T-helper 2 cell treated with Interferon-gamma antibody and Interleukin-4, amounts not matched to agents 5 μg/mL and 100 μg/mL, for 36 hours (primary cell): ENCODE results near the gene TEX48.

ENCODE experiments used
- DNase-seq: peaks from one replicate; pipeline ENCODE4 v3.0.0; 2021; ENCODE audit warnings: low spot score
- H3K27ac Mint-ChIP-seq: one replicate; pipeline ENCODE4 v1.8.0; 2021; ENCODE audit warnings: mild to moderate bottlenecking, mixed read lengths
- H3K27me3 Mint-ChIP-seq: one replicate; pipeline ENCODE4 v1.8.0; 2021; ENCODE audit warnings: low read depth, mixed read lengths
- H3K36me3 Mint-ChIP-seq: one replicate; pipeline ENCODE4 v1.8.0; 2021; ENCODE audit warnings: low read depth, mixed read lengths
- H3K4me1 Mint-ChIP-seq: one replicate; pipeline ENCODE4 v1.8.0; 2021; ENCODE audit warnings: low read depth, mixed read lengths
- H3K4me3 Mint-ChIP-seq: one replicate; pipeline ENCODE4 v1.8.0; 2022; ENCODE audit warnings: mild to moderate bottlenecking, moderate library complexity, mixed read lengths
- H3K9me3 Mint-ChIP-seq: one replicate; pipeline ENCODE4 v1.8.0; 2021; ENCODE audit warnings: mixed read lengths

The TEX48 gene

DNA sequence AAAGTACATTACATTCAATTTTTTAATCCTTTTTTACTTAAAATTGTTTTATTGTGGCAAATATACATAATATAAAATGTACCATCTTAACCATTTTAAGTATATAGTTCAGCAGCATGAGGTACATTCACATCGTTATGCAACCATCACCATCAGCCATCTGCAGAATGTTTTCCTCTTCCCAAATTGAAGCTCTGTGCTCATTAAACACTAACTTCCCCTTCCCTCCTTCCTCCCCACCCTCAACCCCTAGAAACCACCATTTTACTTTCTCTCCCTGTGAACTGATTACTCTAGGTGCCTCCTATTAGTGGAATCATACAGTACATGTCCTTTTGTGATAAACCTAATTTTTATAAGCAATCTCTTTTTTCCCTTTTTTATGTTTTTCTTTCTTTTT lies 40.0 kb downstream of the TEX48 start:
- Mint-ChIP-seq H3K9me3 (no peaks in the 10 kb centered on the region), H3K4me3 (no peak overlapping the region), H3K27ac (no peak overlapping the region), H3K36me3 (peaks cover 40% of the 10 kb centered on the region), H3K4me1 (no peaks in the 10 kb centered on the region), H3K27me3 (no peaks in the 10 kb centered on the region)
- DNase-seq = no peak

DNA sequence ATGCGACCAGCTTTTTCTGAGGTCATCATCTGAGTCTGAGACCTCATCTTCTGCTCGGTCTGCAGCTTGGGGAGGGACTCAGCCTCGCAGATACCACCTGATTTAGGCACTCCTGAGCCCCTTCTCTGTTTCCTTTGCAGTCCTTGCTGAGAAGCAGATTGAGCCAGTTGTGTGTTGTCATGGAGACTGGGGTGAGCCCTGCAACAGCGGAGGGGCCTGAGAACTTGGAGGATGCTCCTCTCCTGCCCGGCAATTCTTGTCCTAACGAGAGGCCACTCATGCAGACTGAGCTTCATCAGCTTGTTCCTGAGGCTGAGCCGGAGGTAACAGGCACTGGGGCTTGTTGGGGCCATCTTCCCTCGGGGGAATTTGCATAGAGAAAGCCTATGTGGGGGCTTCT lies 43.6 kb downstream of the TEX48 start:
- Mint-ChIP-seq H3K27me3 (no peaks in the 10 kb centered on the region), H3K36me3 (peaks cover 28% of the 10 kb centered on the region), H3K4me3 (no peak overlapping the region), H3K27ac (no peak overlapping the region), H3K9me3 (no peaks in the 10 kb centered on the region), H3K4me1 (no peaks in the 10 kb centered on the region)
- no peak for DNase-seq

- Mint-ChIP-seq H3K36me3 (peaks cover 24% of the 10 kb centered on the region), H3K4me1 (no peaks in the 10 kb centered on the region), H3K27ac (no peak overlapping the region), H3K27me3 (no peaks in the 10 kb centered on the region), H3K4me3 (no peak overlapping the region), H3K9me3 (no peaks in the 10 kb centered on the region)
- no peak for DNase-seq
These were observed 47.6 kb downstream of the TEX48 start for GRCh38 chr9:114634387-114634786.

DNA sequence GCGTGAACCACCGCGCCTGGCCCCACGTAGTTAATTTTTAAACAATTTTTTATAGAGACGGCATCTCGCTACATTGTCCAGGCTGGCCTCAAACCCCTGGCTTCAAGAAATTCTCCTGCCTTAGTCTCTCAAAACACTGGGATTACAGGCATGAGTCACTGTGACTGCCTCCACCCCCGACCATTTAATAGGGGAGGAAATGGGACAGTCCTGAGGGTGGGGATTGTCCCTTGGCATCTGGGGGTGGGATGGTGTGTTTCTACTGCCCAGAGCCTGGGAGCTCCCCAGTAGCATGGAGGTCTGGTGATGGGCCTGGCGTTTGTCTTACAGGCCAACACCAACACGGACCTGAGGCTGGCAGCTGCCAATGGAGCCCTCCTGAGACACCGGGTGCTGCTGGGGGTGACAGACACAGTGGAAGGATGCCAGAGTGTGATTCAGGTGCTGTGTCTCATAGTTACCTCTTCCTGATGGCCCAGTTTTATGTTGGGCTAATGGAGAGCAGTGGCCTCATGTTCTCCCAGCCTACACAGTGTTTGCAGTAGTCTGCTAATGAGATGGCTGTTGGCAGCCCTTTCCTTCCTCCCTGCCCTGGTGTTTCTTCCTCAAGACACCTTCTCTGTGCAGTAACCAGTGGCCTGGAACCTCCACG lies 48.4 kb downstream of the TEX48 start:
- H3K4me3 Mint-ChIP-seq = no peak overlapping the region
- no peaks in the 10 kb centered on the region for H3K4me1 Mint-ChIP-seq
- DNase-seq = no peak
- no peaks in the 10 kb centered on the region for H3K9me3 Mint-ChIP-seq
- H3K27ac Mint-ChIP-seq = no peak overlapping the region
- peaks cover 28% of the 10 kb centered on the region for H3K36me3 Mint-ChIP-seq
- no peaks in the 10 kb centered on the region for H3K27me3 Mint-ChIP-seq

DNA sequence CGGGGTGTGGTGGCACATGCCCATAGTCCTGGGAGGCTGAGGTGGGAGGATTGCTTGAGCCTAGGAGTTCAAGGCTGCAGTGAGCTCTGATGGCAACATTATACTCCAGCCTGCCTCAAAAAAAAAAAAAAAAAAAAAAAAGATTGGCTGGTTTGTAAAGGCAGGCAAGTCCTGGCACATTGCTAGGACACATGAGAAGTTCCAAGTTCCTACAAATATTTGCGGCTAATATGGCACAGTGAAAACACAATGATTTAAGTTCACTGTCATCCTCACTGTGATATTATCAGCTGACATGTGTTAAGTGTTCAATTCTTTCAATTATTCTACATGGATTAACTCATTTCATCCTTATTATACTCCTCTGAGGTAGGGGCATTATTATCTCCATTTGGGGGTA lies 50.8 kb downstream of the TEX48 start:
- Mint-ChIP-seq H3K27ac (no peak overlapping the region), H3K36me3 (peaks cover 30% of the 10 kb centered on the region), H3K4me3 (no peak overlapping the region), H3K27me3 (no peaks in the 10 kb centered on the region), H3K4me1 (no peaks in the 10 kb centered on the region), H3K9me3 (no peaks in the 10 kb centered on the region)
- DNase-seq = no peak

- no peaks in the 10 kb centered on the region for H3K27me3 Mint-ChIP-seq
- peaks cover 26% of the 10 kb centered on the region for H3K36me3 Mint-ChIP-seq
- H3K27ac Mint-ChIP-seq = no peak overlapping the region
- no peaks in the 10 kb centered on the region for H3K4me1 Mint-ChIP-seq
- no peak overlapping the region for H3K4me3 Mint-ChIP-seq
- no peak for DNase-seq
- H3K9me3 Mint-ChIP-seq = no peaks in the 10 kb centered on the region
These were observed 52.4 kb downstream of the TEX48 start for GRCh38 chr9:114629563-114630090.

DNA sequence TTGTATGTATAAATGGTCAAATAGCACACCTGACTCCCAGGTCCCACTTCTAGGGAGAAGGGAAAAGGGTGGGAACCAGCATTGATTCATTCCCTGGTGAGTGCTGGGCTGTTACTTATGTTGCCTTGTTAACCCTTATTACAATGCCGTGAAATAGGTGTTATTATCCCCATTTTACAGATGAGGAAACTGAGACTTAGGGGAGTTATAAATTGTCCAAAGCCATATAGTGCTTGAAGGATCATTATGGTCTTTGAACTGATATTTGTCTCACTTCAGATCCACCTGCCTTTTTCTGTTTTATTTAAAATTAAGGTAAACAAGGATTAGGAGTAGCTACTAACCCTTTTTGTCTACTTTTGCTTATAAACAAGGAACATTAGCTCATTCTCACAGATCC lies 54.4 kb downstream of the TEX48 start:
- H3K27me3 Mint-ChIP-seq = no peaks in the 10 kb centered on the region
- no peak overlapping the region for H3K4me3 Mint-ChIP-seq
- no peak for DNase-seq
- H3K4me1 Mint-ChIP-seq = no peaks in the 10 kb centered on the region
- H3K9me3 Mint-ChIP-seq = no peaks in the 10 kb centered on the region
- H3K27ac Mint-ChIP-seq = no peak overlapping the region
- H3K36me3 Mint-ChIP-seq = peaks cover 35% of the 10 kb centered on the region

- H3K27ac Mint-ChIP-seq = no peak overlapping the region
These were observed 55.5 kb downstream of the TEX48 start for GRCh38 chr9:114626415-114627020.

DNA sequence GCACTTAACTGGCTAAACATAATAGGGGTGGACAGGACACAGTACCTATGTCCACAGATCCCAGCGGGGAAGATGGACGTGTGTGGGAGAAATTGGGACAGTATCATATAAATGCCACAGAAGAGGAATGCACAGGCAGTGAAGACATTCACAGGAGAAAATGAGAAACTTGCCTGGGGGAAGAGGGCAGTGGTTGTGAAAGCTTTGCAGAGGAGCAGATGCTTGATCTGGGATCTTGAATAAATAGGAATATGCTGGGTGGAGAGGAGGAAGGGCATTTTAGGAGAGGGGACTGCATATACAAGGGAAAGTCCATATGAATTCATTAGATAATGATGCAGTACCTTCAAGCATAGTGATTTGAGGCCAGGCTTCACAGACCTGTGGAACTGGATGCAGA lies 57.3 kb downstream of the TEX48 start:
- Mint-ChIP-seq H3K36me3 (peaks cover 39% of the 10 kb centered on the region), H3K27ac (no peak overlapping the region), H3K27me3 (no peaks in the 10 kb centered on the region), H3K4me1 (peaks cover 3% of the 10 kb centered on the region), H3K9me3 (no peaks in the 10 kb centered on the region), H3K4me3 (no peak overlapping the region)
- DNase-seq = no peak

More at GRCh38 chr9:114626415-114627020, 55.5 kb downstream of the TEX48 start:
- no peaks in the 10 kb centered on the region for H3K9me3 Mint-ChIP-seq
- DNase-seq = no peak
- no peaks in the 10 kb centered on the region for H3K4me1 Mint-ChIP-seq
- peaks cover 42% of the 10 kb centered on the region for H3K36me3 Mint-ChIP-seq
- H3K27me3 Mint-ChIP-seq = no peaks in the 10 kb centered on the region
- H3K4me3 Mint-ChIP-seq = no peak overlapping the region

GRCh38 chr9:114621975-114622609 lies 59.9 kb downstream of the TEX48 start:
- Mint-ChIP-seq H3K27me3 (no peaks in the 10 kb centered on the region), H3K27ac (no peak overlapping the region), H3K4me1 (peaks cover 11% of the 10 kb centered on the region), H3K4me3 (no peak overlapping the region), H3K9me3 (no peaks in the 10 kb centered on the region), H3K36me3 (peaks cover 45% of the 10 kb centered on the region)
- DNase-seq = no peak

- Mint-ChIP-seq H3K36me3 (peaks cover 42% of the 10 kb centered on the region), H3K4me1 (peaks cover 15% of the 10 kb centered on the region), H3K9me3 (no peaks in the 10 kb centered on the region), H3K4me3 (no peak overlapping the region), H3K27ac (peak overlapping the region; percentile 5), H3K27me3 (no peaks in the 10 kb centered on the region)
- no peak for DNase-seq
These were observed 60.4 kb downstream of the TEX48 start for GRCh38 chr9:114621561-114621960.

DNA sequence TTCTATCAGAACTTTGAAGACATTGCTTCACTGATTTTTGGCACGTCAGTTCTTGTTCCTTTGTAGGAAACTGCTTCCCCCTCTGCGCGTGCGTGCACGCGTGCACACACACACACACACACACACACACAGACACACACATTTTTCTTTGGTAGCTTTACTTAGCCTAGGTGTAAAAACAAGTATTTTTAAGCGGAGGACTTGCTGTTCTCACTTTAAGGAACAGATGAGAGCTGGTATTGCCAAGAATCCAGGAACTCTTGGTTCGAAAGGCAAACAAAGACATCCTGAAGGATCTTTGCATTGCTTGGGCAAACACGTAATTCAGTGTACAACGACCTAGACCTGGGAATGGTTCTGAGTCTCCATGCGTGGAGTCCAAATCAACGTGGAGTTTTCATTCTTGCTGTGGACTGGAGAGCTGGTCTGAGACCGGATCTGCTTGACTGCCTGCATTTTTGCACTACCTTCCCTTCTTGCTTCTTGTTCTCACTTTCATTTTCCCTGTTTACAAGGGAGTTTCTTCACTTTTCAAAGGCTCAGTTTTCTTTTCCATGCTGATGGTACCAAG lies 62.7 kb downstream of the TEX48 start:
- H3K9me3 Mint-ChIP-seq = no peaks in the 10 kb centered on the region
- peaks cover 20% of the 10 kb centered on the region for H3K4me1 Mint-ChIP-seq
- peaks cover 43% of the 10 kb centered on the region for H3K36me3 Mint-ChIP-seq
- no peak for DNase-seq
- H3K27ac Mint-ChIP-seq = peak overlapping the region; percentile 79
- no peaks in the 10 kb centered on the region for H3K27me3 Mint-ChIP-seq
- H3K4me3 Mint-ChIP-seq = peak overlapping the region; percentile 56

- Mint-ChIP-seq H3K4me3 (peak overlapping the region; percentile 66), H3K4me1 (peaks cover 42% of the 10 kb centered on the region), H3K27ac (peak overlapping the region; percentile 88), H3K36me3 (peaks cover 35% of the 10 kb centered on the region), H3K27me3 (no peaks in the 10 kb centered on the region), H3K9me3 (no peaks in the 10 kb centered on the region)
- no peak for DNase-seq
These were observed 65.1 kb downstream of the TEX48 start for GRCh38 chr9:114616684-114617520.
